ENCODE results near the gene GCA.

The GCA gene

DNA sequence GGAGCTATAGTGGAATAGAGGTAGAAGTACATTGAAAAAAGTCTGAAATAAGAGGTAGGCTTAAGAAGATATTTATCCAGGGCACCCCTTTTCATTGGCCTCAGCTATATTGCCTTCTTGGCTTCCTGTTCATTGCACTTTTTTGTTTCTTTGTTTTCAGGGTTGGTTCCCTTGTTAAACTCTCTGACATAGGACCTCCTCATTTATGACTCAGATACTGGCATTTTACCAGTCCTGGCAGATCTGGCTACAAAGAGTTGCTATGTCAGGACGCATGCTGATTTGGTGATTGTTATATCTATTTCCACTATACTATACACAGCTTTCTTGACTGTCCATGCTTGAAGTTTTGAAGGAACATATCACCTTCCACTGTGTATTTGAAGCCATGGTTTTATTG is 60.0 kb downstream of the GCA start:
- no peak for TF ChIP-seq CTCF (IDR thresholded peaks at IDR 0.05; ENCODE audit: extremely low read depth, missing control alignments)
- DNase-seq (ENCODE audit: low spot score): no peak

Measured in GM20000 (cell line).